Endometrial microvascular endothelial cells (primary cell): ENCODE measurements around the gene TPM4. TPM values are rescaled to one million over a fixed set of nuclear protein-coding genes. Genes with fewer than 3 reads are reported as not detected.
"Not testable (repeated sequence)": the region's sequence is repeated elsewhere in the genome, so short reads cannot be mapped to it uniquely, and the experiment has no call there.

ENCODE experiments used
- in situ Hi-C: cut with HindIII; loops from 2 replicates; pipeline ENCODE4 v1.10.0; 2017; ENCODE audit warnings: low sequenced_read_pairs, low pct_unique_long_range_greater_than_20kb; ENCODE audit errors: inconsistent ontology term
- total RNA-seq: library from RNA; depleted of rRNA; stranded (reverse); fragments of >200 nt; gene quantifications from one replicate; pipeline ENCODE4 v1.2.3, GENCODE V29; 2015; ENCODE audit errors: inconsistent ontology term

The TPM4 gene
- total RNA-seq, 1 donor from 2014 or later = 1,107 TPM

- in situ Hi-C loops = no loop called here
Observed at GRCh38 chr19:16068696-16069259, 7.5 kb upstream of the TPM4 start.

- in situ Hi-C loops = no loop called here
Observed at GRCh38 chr19:16069813-16070365, 6.4 kb upstream of the TPM4 start.

DNA sequence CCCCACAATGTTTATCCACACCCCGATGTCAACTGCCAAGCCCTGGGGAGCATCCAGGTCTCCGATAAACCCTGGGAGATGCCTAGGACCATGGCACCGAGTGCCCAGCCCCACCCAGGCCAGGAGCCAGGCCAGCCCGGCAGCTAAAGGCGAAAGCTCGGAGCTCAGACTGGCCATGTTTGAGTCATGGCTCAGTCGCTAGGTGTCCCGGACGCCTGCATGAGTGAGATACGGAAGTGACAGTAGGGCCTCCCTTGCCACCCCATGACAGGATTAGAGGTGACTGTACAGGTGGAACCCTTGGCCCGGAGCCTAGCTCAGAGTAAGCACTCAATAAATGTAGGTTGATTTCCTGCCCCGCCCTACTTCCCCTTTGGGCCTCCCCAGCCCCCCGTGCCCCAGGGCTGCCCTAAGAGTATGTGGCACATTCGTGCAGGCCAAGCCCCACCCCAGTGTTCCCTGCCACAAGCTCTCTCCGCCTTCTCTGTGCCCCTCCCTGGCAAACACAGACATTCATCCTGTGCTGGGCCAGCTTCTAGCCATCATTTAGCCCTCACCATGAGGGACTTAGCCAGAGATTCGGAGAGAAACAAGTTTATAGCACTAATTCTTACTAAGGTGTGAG lies 5.8 kb upstream of the TPM4 start:
- in situ Hi-C loops = no loop called here

DNA sequence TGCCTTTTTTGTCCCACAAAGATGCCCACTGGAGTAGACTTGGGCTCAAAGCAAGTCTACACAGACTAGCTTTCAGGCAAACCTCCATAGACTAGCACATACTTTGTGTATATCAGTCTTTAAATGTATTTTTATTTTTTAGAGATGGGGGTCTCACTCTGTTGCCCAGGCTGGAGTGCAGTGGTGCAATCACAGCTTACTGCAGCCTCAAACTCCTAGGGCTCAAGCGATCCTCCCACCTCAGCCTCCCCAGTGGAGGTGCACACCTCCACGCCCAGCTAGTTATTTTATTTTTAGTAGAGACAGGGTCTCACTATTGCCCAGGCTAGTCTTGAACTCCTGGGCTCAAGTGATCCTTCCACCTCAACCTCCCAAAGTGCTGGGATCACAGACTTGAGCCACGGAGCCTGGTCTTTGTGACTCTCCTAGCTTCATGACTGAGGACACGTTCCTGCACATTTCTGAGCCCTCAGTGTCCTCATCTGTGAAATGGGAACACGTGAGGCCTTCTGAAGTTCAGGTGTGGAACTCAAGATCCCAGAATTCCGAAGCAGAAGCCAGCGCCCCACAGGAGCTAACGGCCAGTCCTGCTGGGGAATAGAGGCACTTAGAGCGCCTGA lies 5.1 kb upstream of the TPM4 start:
- in situ Hi-C loops = no loop called here

GRCh38 chr19:16073481-16073880 lies 2.8 kb upstream of the TPM4 start:
- in situ Hi-C loops = no loop called here

DNA sequence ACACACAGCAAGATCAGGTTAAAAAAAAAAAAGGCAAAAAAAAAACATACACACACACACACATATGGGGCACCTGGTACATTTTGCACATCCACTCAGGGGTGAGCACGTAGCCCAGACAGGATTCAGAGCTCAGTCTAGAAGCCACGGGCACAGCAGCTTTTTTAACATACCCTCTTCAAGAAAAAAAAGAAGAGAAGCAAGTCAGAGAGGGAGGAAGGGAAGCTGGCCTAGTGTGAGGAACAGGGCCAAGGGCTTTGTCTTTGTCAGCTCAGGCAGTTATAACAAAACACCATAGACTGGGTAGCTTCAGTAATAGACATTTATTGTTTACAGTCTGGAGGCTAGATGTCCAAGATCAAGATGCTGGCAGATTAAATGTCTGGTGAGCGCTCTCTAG lies 2.3 kb upstream of the TPM4 start:
- in situ Hi-C loops = no loop called here

GRCh38 chr19:16074488-16075365 lies 1.6 kb upstream of the TPM4 start:
- in situ Hi-C loops = no loop called here

DNA sequence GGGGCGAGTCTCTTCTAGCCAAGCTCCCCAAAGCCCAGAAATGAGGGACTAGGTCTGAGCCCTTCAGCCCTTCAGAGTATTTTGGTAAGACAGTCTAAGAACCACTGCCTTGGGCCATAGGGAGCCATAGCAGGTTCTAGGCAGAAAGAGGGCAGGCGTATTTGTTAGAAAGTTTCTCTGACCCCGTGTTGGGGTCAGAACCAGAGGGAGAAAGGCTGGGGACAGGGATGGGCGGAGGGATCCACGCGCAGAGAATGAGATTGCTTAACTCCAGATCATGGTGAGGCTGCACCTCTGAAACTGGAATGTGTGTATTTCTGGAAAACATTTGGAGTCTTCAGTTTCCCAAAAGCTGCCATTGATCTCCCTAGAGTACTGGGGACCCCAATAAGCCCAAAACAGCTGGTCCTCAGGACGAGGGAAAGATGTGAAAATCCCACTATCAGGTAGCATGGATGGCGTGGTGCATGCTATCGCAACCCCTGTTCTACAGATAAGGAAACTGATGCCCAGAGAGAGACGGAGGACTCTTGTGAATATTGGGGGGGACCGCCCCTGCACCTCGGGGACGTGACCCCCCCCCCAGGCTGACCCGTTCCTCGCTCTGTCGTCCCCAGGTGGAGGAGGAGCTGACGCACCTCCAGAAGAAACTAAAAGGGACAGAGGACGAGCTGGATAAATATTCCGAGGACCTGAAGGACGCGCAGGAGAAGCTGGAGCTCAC lies 703 bp upstream of the TPM4 start:
- in situ Hi-C loops = no loop called here

GRCh38 chr19:16076958-16077611 lies 790 bp downstream of the TPM4 start:
- in situ Hi-C loops = no loop called here

DNA sequence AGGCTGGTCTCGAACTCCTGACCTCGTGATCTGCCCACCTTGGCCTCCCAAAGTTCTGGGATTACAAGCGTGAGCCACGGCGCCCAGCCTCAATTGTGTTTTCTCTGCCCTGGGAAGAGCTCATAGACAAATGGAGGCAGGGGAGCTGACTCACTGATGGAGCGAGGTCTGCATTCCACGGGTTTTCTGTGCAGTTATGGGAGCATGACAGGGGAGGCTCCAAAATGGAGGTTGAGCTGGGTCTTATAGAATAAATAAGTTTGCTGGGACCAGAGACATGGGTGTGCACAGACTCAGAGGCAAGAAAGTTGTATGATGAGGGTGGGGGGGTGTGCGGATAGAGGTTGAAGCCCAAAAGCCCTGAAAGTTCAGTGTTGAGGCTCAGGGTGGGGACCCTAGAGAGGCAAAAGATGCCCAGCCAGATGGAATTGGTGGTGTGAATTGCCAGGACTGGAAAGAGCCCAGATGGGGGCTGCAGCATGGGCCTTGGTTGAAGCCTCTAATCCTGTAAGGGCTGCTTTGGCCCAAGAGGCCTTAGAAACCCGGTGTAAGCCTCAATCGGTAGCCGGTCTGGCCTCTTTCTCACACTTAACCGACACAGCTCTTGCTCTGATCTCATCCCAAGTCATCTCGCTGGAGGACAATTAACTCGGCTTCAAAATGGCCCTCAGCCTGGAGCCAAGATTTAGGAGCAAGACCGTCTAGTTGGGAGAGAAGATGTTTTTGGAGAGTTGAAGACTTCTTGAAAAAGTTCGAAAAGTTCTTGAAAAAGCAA lies 1.9 kb downstream of the TPM4 start:
- in situ Hi-C loops = no loop called here

GRCh38 chr19:16078759-16079707 lies 2.7 kb downstream of the TPM4 start:
- in situ Hi-C loops = no loop called here

DNA sequence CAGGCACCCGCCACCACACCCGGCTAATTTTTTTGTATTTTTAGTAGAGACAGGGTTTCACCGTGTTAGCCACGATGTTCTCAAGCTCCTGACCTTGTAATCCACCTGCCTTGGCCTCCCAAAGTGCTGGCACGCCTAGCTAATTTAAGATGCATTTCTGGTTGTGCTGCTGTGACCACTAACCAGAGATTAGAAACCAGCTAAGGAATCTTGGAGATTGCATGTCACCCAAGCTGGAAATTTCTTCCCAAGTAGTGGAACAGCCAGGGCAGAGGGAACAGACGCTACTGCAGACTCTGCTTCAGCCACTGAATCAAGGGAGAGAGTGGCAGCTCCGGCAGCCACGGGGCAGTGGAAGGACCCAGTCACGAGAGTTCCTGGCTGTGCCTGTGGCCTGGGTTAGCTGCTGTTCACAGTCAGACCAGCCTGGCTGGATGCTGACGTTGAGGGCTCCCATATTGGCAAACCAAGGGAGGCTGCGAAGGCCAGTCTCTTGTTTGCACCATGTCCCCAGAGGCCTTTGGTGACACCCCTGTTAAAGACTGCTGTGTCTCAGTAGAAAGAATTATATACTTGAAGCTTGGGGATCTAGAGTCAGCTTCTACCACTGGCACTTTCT lies 7.9 kb downstream of the TPM4 start:
- in situ Hi-C loops = no loop called here

DNA sequence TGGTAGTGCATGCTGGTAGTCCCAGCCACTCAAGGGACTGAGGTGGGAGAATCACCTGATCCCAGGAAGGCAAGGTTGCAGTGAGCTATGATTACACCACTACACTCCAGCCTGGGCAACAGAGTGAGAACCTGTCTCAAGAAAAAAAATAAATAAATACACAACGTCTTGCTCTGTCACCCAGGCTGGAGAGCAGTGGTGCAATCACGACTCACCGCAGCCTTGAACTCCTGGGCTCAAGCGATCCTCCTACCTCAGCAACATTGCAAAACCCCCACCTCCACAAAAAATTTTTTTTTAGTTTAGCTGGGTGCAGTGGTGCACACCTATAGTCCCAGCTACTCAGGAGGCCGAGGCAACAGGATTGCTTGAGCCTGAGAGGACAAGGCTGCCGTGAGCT lies 8.8 kb downstream of the TPM4 start:
- in situ Hi-C loops = no loop called here

DNA sequence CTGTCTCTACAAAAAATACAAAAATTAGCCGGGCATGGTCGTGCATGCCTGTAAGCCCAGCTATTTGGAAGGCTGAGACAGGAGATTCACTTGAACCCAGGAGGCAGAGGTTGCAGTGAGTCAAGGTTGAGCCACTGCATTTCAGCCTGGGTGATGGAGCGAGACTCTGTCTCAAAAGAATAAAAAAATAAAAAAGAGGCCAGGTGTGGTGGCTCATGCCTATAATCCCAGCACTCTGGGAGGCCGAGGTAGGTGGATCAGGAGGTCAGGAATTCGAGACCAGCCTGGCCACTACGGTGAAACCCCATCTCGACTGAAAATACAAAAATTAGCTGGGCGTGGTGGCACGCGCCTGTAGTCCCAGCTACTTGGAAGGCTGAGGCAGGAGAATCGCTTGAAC lies 11.1 kb downstream of the TPM4 start:
- in situ Hi-C loops = not testable (repeated sequence)

- in situ Hi-C loops = no loop called here
Observed at GRCh38 chr19:16087940-16088339, 11.6 kb downstream of the TPM4 start.

GRCh38 chr19:16088351-16089009 lies 12.2 kb downstream of the TPM4 start:
- in situ Hi-C loops = no loop called here
